Measurements from ENCODE around the gene RTL1. TPM values are rescaled to one million over a fixed set of nuclear protein-coding genes. Genes with fewer than 3 reads are reported as not detected.
A peak's percentile ranks its signal among the peaks of the same experiment; 100 is the strongest.

The RTL1 gene
- total and polyA plus RNA-seq, 2 of the 13 experiments (the other 11 are each of a cell fraction or from before 2014, with no cell fraction given) = not detected

DNA sequence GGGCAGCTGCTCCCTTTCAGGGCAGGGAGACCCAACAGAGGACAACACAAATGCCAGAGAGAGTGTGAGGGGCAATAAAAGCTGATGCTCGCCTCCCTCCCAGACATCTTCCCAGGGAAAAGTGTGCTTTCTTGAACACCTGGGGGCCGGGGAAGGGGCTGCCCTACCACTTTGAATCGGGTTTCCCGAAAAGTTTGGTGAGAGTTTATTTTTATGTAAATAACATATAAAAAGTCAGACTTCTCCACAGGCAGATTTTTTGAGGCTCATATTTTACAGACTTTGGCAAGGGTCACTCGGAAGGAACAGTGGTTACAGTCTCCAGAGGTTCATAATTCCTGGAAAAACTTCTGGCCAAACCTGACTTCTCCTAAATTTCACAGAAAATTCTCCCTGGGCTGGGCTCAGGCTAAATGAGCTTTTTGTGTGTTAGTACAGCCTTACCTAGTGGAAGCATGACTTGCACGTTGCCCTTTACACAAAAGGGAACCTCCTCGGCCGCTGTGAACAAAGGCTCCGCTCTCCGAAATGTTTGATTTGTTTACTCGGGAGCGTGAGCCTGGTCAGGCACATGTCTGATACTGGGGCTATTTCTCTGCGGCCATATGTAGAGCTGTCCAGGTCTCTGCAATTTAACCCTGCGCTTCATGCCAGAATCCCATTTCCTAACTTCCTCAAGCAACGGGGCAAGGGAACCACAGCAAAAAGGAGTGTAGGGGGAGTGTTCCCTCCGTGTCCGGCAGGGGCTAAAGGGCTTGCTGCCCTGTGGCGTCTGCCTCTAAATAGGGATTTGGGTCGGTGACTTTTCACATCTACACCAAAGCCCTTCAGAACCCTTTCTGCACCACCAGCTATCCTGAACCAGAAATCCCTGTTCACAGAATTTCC, 3.4 kb downstream of the RTL1 start (continued):
- TF ChIP-seq, protein P1, sequence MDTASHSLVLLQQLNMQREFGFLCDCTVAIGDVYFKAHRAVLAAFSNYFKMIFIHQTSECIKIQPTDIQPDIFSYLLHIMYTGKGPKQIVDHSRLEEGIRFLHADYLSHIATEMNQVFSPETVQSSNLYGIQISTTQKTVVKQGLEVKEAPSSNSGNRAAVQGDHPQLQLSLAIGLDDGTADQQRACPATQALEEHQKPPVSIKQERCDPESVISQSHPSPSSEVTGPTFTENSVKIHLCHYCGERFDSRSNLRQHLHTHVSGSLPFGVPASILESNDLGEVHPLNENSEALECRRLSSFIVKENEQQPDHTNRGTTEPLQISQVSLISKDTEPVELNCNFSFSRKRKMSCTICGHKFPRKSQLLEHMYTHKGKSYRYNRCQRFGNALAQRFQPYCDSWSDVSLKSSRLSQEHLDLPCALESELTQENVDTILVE (CRISPR knock-in tag; IDR thresholded peaks at IDR 0.05) = no peak
- peak; percentile 52 for TF ChIP-seq ZNF205 (CRISPR knock-in tag; IDR thresholded peaks at IDR 0.05)
- TF ChIP-seq NR2F6 (IDR thresholded peaks at IDR 0.05) = 0 out of 2 replicates have a peak, but pooled peaks have one; percentile 19
- 0 out of 2 replicates have a peak, but pooled peaks have one; percentile 53 for TF ChIP-seq NR2F6 (CRISPR knock-in tag; IDR thresholded peaks at IDR 0.05)
- TF ChIP-seq SP1 (IDR thresholded peaks at IDR 0.05) = no peak
- TF ChIP-seq SP1 (CRISPR knock-in tag; IDR thresholded peaks at IDR 0.05) = no peak
- no peak for TF ChIP-seq AGO2 (optimal IDR thresholded peaks at IDR 0.05; ENCODE audit: low read depth, low read length)
- no peak for TF ChIP-seq HHEX (CRISPR knock-in tag; IDR thresholded peaks at IDR 0.05)
- TF ChIP-seq, protein P2, sequence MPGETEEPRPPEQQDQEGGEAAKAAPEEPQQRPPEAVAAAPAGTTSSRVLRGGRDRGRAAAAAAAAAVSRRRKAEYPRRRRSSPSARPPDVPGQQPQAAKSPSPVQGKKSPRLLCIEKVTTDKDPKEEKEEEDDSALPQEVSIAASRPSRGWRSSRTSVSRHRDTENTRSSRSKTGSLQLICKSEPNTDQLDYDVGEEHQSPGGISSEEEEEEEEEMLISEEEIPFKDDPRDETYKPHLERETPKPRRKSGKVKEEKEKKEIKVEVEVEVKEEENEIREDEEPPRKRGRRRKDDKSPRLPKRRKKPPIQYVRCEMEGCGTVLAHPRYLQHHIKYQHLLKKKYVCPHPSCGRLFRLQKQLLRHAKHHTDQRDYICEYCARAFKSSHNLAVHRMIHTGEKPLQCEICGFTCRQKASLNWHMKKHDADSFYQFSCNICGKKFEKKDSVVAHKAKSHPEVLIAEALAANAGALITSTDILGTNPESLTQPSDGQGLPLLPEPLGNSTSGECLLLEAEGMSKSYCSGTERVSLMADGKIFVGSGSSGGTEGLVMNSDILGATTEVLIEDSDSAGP (CRISPR knock-in tag; IDR thresholded peaks at IDR 0.05; ENCODE audit: borderline replicate concordance) = 0 out of 2 replicates have a peak, but pooled peaks have one; percentile 43
- peak; percentile 10; the same call in 1 of the 2 replicates for TF ChIP-seq ONECUT2 (CRISPR knock-in tag; IDR thresholded peaks at IDR 0.05)
- TF ChIP-seq, protein P3, sequence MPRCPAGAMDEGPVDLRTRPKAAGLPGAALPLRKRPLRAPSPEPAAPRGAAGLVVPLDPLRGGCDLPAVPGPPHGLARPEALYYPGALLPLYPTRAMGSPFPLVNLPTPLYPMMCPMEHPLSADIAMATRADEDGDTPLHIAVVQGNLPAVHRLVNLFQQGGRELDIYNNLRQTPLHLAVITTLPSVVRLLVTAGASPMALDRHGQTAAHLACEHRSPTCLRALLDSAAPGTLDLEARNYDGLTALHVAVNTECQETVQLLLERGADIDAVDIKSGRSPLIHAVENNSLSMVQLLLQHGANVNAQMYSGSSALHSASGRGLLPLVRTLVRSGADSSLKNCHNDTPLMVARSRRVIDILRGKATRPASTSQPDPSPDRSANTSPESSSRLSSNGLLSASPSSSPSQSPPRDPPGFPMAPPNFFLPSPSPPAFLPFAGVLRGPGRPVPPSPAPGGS (CRISPR knock-in tag; IDR thresholded peaks at IDR 0.05) = peak; percentile 28; the same call in 1 of the 2 replicates
- TF ChIP-seq GFI1 (CRISPR knock-in tag; IDR thresholded peaks at IDR 0.05; ENCODE audit: borderline replicate concordance) = peak; percentile 55; the same call in 1 of the 2 replicates
- TF ChIP-seq ZSCAN9 (CRISPR knock-in tag; IDR thresholded peaks at IDR 0.05; ENCODE audit: borderline replicate concordance) = peak; percentile 67; the same call in 1 of the 2 replicates
- peak; percentile 60; the same call in 1 of the 2 replicates for TF ChIP-seq TFDP1 (CRISPR knock-in tag; IDR thresholded peaks at IDR 0.05; ENCODE audit: borderline replicate concordance)
- no peak for TF ChIP-seq ZSCAN12 (CRISPR knock-in tag; IDR thresholded peaks at IDR 0.05)
- TF ChIP-seq BHLHE40 (IDR thresholded peaks at IDR 0.05; ENCODE audit: low read length) = peak; percentile 74
- TF ChIP-seq KLF16 (CRISPR knock-in tag; IDR thresholded peaks at IDR 0.05) = no peak
- peak; percentile 47; the same call in 1 of the 2 replicates for TF ChIP-seq CREM (IDR thresholded peaks at IDR 0.05)
- no peak for TF ChIP-seq CREM (CRISPR knock-in tag; IDR thresholded peaks at IDR 0.05)
- TF ChIP-seq ZNF207 (IDR thresholded peaks at IDR 0.05; ENCODE audit: borderline replicate concordance) = no peak
- TF ChIP-seq AFF4 (CRISPR knock-in tag; IDR thresholded peaks at IDR 0.05) = 0 out of 2 replicates have a peak, but pooled peaks have one; percentile 44
- peak; percentile 31; the same call in 1 of the 2 replicates for TF ChIP-seq NFE2 (CRISPR knock-in tag; IDR thresholded peaks at IDR 0.05)
